ENCODE results near the gene CD34.
A peak's percentile ranks its signal among the peaks of the same experiment; 100 is the strongest.

Gene CD34

GRCh38 chr1:207896547-207896946 lies 14.4 kb downstream of the CD34 start:
- Histone ChIP-seq H3K9ac (ENCODE audit: low read length) (no peak overlapping the region), H3K4me3 (ENCODE audit: low read depth in 1 of 2, low read length in 2 of 2) (no peak overlapping the region), H3K27ac (ENCODE audit: low read depth, low read length) (no peak overlapping the region), H3K27me3 (ENCODE audit: control insufficient read depth in 1 of 2, insufficient read depth in 2 of 2, low read length in 2 of 2) (no peaks in the 10 kb centered on the region), H3K9me3 (ENCODE audit: low read length) (no peaks in the 10 kb centered on the region), H3K4me1 (ENCODE audit: insufficient read depth, low read length) (peaks cover 9% of the 10 kb centered on the region), H3K36me3 (ENCODE audit: insufficient read depth, low read length) (no peaks in the 10 kb centered on the region)

- no peak overlapping the region for H3K9ac ChIP-seq (ENCODE audit: low read length)
- no peaks in the 10 kb centered on the region for H3K9me3 ChIP-seq (ENCODE audit: low read length)
- H3K27ac ChIP-seq (ENCODE audit: low read depth, low read length): no peak overlapping the region
- no peak overlapping the region for H3K4me3 ChIP-seq (ENCODE audit: low read depth in 1 of 2, low read length in 2 of 2)
- no peaks in the 10 kb centered on the region for H3K27me3 ChIP-seq (ENCODE audit: control insufficient read depth in 1 of 2, insufficient read depth in 2 of 2, low read length in 2 of 2)
- H3K4me1 ChIP-seq (ENCODE audit: insufficient read depth, low read length): peaks cover 28% of the 10 kb centered on the region
- H3K36me3 ChIP-seq (ENCODE audit: insufficient read depth, low read length): no peaks in the 10 kb centered on the region
Measured at GRCh38 chr1:207894704-207895103, 16.2 kb downstream of the CD34 start.

GRCh38 chr1:207893737-207894582 lies 17.0 kb downstream of the CD34 start:
- Histone ChIP-seq H3K27me3 (ENCODE audit: control insufficient read depth in 1 of 2, insufficient read depth in 2 of 2, low read length in 2 of 2) (no peaks in the 10 kb centered on the region), H3K4me3 (ENCODE audit: low read depth in 1 of 2, low read length in 2 of 2) (no peak overlapping the region), H3K9me3 (ENCODE audit: low read length) (no peaks in the 10 kb centered on the region), H3K27ac (ENCODE audit: low read depth, low read length) (no peak overlapping the region), H3K36me3 (ENCODE audit: insufficient read depth, low read length) (no peaks in the 10 kb centered on the region), H3K9ac (ENCODE audit: low read length) (no peak overlapping the region), H3K4me1 (ENCODE audit: insufficient read depth, low read length) (peaks cover 35% of the 10 kb centered on the region)

GRCh38 chr1:207892764-207893163 lies 18.2 kb downstream of the CD34 start:
- H3K27me3 ChIP-seq (ENCODE audit: control insufficient read depth in 1 of 2, insufficient read depth in 2 of 2, low read length in 2 of 2): no peaks in the 10 kb centered on the region
- no peak overlapping the region for H3K4me3 ChIP-seq (ENCODE audit: low read depth in 1 of 2, low read length in 2 of 2)
- no peak overlapping the region for H3K27ac ChIP-seq (ENCODE audit: low read depth, low read length)
- peaks cover 45% of the 10 kb centered on the region for H3K4me1 ChIP-seq (ENCODE audit: insufficient read depth, low read length)
- no peak overlapping the region for H3K9ac ChIP-seq (ENCODE audit: low read length)
- no peaks in the 10 kb centered on the region for H3K36me3 ChIP-seq (ENCODE audit: insufficient read depth, low read length)
- H3K9me3 ChIP-seq (ENCODE audit: low read length): no peaks in the 10 kb centered on the region

- Histone ChIP-seq H3K4me1 (ENCODE audit: insufficient read depth, low read length) (peaks cover 45% of the 10 kb centered on the region), H3K36me3 (ENCODE audit: insufficient read depth, low read length) (no peaks in the 10 kb centered on the region), H3K9me3 (ENCODE audit: low read length) (no peaks in the 10 kb centered on the region), H3K27me3 (ENCODE audit: control insufficient read depth in 1 of 2, insufficient read depth in 2 of 2, low read length in 2 of 2) (no peaks in the 10 kb centered on the region), H3K9ac (ENCODE audit: low read length) (no peak overlapping the region), H3K27ac (ENCODE audit: low read depth, low read length) (no peak overlapping the region), H3K4me3 (ENCODE audit: low read depth in 1 of 2, low read length in 2 of 2) (no peak overlapping the region)
Measured at GRCh38 chr1:207891148-207891547, 19.8 kb downstream of the CD34 start.

- H3K9me3 ChIP-seq (ENCODE audit: low read length): no peaks in the 10 kb centered on the region
- H3K27me3 ChIP-seq (ENCODE audit: control insufficient read depth in 1 of 2, insufficient read depth in 2 of 2, low read length in 2 of 2): no peaks in the 10 kb centered on the region
- H3K9ac ChIP-seq (ENCODE audit: low read length): no peak overlapping the region
- no peak overlapping the region for H3K4me3 ChIP-seq (ENCODE audit: low read depth in 1 of 2, low read length in 2 of 2)
- H3K27ac ChIP-seq (ENCODE audit: low read depth, low read length): peak overlapping the region; percentile 12
- H3K36me3 ChIP-seq (ENCODE audit: insufficient read depth, low read length): no peaks in the 10 kb centered on the region
- H3K4me1 ChIP-seq (ENCODE audit: insufficient read depth, low read length): peaks cover 54% of the 10 kb centered on the region
Measured at GRCh38 chr1:207890136-207890738, 20.7 kb downstream of the CD34 start.

GRCh38 chr1:207888652-207889051 lies 22.3 kb downstream of the CD34 start:
- H3K9me3 ChIP-seq (ENCODE audit: low read length): no peaks in the 10 kb centered on the region
- H3K4me3 ChIP-seq (ENCODE audit: low read depth in 1 of 2, low read length in 2 of 2): no peak overlapping the region
- no peaks in the 10 kb centered on the region for H3K27me3 ChIP-seq (ENCODE audit: control insufficient read depth in 1 of 2, insufficient read depth in 2 of 2, low read length in 2 of 2)

GRCh38 chr1:207887542-207888201 lies 23.3 kb downstream of the CD34 start:
- Histone ChIP-seq H3K27ac (ENCODE audit: low read depth, low read length) (no peak overlapping the region), H3K9me3 (ENCODE audit: low read length) (no peaks in the 10 kb centered on the region), H3K27me3 (ENCODE audit: control insufficient read depth in 1 of 2, insufficient read depth in 2 of 2, low read length in 2 of 2) (no peaks in the 10 kb centered on the region), H3K36me3 (ENCODE audit: insufficient read depth, low read length) (no peaks in the 10 kb centered on the region), H3K4me3 (ENCODE audit: low read depth in 1 of 2, low read length in 2 of 2) (no peak overlapping the region), H3K9ac (ENCODE audit: low read length) (no peak overlapping the region), H3K4me1 (ENCODE audit: insufficient read depth, low read length) (peaks cover 61% of the 10 kb centered on the region)

More at GRCh38 chr1:207888652-207889051, 22.3 kb downstream of the CD34 start:
- Histone ChIP-seq H3K27ac (ENCODE audit: low read depth, low read length) (peak overlapping the region; percentile 17), H3K9ac (ENCODE audit: low read length) (peak overlapping the region; percentile 24), H3K36me3 (ENCODE audit: insufficient read depth, low read length) (no peaks in the 10 kb centered on the region), H3K4me1 (ENCODE audit: insufficient read depth, low read length) (peaks cover 64% of the 10 kb centered on the region)

- Histone ChIP-seq H3K4me3 (ENCODE audit: low read depth in 1 of 2, low read length in 2 of 2) (no peak overlapping the region), H3K9me3 (ENCODE audit: low read length) (no peaks in the 10 kb centered on the region), H3K27me3 (ENCODE audit: control insufficient read depth in 1 of 2, insufficient read depth in 2 of 2, low read length in 2 of 2) (no peaks in the 10 kb centered on the region), H3K36me3 (ENCODE audit: insufficient read depth, low read length) (no peaks in the 10 kb centered on the region), H3K27ac (ENCODE audit: low read depth, low read length) (no peak overlapping the region), H3K4me1 (ENCODE audit: insufficient read depth, low read length) (peaks cover 52% of the 10 kb centered on the region), H3K9ac (ENCODE audit: low read length) (no peak overlapping the region)
Measured at GRCh38 chr1:207886227-207886626, 24.7 kb downstream of the CD34 start.

GRCh38 chr1:207885129-207886032 lies 25.5 kb downstream of the CD34 start:
- Histone ChIP-seq H3K4me1 (ENCODE audit: insufficient read depth, low read length) (peaks cover 43% of the 10 kb centered on the region), H3K27me3 (ENCODE audit: control insufficient read depth in 1 of 2, insufficient read depth in 2 of 2, low read length in 2 of 2) (no peaks in the 10 kb centered on the region), H3K4me3 (ENCODE audit: low read depth in 1 of 2, low read length in 2 of 2) (no peak overlapping the region), H3K36me3 (ENCODE audit: insufficient read depth, low read length) (no peaks in the 10 kb centered on the region), H3K9me3 (ENCODE audit: low read length) (no peaks in the 10 kb centered on the region), H3K9ac (ENCODE audit: low read length) (no peak overlapping the region), H3K27ac (ENCODE audit: low read depth, low read length) (peak overlapping the region; percentile 19)
